ENCODE results near the gene DLGAP1.

DNA sequence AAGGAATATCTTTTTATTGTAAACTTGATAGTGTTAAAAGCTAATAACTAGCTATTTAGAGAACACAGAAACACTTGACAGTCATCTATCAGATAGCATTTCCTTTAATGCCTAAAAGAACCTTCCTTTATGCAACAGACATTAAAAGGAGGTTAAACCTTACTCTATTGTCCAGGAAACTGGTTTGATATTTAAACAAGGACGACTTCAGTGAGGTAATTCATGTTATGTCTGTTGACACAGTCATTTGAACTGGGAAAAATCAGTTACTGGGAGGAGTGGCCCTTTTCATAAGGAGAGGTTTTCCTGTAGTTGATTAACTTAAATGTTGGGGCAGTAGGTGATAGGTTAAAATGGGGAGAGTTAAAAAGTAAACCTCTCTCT is 998.4 kb downstream of the DLGAP1 start:
- TF ChIP-seq, protein P1, sequence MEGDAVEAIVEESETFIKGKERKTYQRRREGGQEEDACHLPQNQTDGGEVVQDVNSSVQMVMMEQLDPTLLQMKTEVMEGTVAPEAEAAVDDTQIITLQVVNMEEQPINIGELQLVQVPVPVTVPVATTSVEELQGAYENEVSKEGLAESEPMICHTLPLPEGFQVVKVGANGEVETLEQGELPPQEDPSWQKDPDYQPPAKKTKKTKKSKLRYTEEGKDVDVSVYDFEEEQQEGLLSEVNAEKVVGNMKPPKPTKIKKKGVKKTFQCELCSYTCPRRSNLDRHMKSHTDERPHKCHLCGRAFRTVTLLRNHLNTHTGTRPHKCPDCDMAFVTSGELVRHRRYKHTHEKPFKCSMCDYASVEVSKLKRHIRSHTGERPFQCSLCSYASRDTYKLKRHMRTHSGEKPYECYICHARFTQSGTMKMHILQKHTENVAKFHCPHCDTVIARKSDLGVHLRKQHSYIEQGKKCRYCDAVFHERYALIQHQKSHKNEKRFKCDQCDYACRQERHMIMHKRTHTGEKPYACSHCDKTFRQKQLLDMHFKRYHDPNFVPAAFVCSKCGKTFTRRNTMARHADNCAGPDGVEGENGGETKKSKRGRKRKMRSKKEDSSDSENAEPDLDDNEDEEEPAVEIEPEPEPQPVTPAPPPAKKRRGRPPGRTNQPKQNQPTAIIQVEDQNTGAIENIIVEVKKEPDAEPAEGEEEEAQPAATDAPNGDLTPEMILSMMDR (IDR thresholded peaks at IDR 0.05; ENCODE audit: insufficient read depth, low read length): no peak
- TF ChIP-seq POLR2AphosphoS5 (IDR thresholded peaks at IDR 0.05; ENCODE audit: low read depth): no peak

Measured in HL-60 (cell line).